ENCODE results near the gene RPL7L1. TPM values are rescaled to one million over a fixed set of nuclear protein-coding genes. Genes with fewer than 3 reads are reported as not detected.

Gene RPL7L1
- total and polyA plus RNA-seq, 2 of the 13 experiments (the other 11 are each of a cell fraction or from before 2014, with no cell fraction given): 51.6 to 179 TPM

DNA sequence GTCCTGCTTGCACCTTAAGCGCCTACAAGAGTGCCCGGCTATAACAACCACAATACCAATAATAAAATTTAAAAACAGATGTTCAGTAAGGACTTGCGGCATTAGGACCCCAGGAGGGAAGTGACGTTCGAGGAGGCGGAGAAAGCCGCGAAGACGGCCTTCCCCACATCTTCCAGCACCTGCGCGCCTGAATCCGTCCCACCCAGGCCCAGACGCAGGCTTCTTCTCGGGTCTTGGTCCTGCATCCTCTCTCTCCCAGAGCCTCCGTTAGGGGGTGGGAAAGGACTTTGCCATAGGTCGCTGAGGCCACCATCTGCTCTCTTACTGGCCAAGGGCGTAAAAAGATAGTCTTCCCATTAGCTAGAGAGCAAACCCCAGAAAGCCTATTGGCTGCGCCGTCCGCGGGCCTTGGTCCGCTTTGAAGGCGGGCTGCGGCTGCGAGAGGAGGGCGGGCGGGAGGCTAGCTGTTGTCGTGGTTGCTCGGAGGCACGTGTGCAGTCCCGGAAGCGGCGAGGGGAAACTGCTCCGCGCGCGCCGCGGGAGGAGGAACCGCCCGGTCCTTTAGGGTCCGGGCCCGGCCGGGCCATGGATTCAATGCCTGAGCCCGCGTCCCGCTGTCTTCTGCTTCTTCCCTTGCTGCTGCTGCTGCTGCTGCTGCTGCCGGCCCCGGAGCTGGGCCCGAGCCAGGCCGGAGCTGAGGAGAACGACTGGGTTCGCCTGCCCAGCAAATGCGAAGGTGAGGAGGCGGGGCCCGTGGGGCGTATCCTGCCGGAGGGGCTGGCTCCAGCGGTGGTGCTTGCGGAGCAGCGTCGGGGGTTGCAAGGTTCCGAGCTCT is 49.8 kb downstream of the RPL7L1 start, which contains the start of gene CNPY3 (continued):
- TF ChIP-seq, protein P1, sequence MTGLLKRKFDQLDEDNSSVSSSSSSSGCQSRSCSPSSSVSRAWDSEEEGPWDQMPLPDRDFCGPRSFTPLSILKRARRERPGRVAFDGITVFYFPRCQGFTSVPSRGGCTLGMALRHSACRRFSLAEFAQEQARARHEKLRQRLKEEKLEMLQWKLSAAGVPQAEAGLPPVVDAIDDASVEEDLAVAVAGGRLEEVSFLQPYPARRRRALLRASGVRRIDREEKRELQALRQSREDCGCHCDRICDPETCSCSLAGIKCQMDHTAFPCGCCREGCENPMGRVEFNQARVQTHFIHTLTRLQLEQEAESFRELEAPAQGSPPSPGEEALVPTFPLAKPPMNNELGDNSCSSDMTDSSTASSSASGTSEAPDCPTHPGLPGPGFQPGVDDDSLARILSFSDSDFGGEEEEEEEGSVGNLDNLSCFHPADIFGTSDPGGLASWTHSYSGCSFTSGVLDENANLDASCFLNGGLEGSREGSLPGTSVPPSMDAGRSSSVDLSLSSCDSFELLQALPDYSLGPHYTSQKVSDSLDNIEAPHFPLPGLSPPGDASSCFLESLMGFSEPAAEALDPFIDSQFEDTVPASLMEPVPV (CRISPR knock-in tag; IDR thresholded peaks at IDR 0.05): peak; percentile 99
- peak; percentile 99 for TF ChIP-seq FOXC1 (CRISPR knock-in tag; IDR thresholded peaks at IDR 0.05; ENCODE audit: borderline replicate concordance)
- TF ChIP-seq SALL2 (CRISPR knock-in tag; IDR thresholded peaks at IDR 0.05): peak; percentile 86
- TF ChIP-seq, protein P2, sequence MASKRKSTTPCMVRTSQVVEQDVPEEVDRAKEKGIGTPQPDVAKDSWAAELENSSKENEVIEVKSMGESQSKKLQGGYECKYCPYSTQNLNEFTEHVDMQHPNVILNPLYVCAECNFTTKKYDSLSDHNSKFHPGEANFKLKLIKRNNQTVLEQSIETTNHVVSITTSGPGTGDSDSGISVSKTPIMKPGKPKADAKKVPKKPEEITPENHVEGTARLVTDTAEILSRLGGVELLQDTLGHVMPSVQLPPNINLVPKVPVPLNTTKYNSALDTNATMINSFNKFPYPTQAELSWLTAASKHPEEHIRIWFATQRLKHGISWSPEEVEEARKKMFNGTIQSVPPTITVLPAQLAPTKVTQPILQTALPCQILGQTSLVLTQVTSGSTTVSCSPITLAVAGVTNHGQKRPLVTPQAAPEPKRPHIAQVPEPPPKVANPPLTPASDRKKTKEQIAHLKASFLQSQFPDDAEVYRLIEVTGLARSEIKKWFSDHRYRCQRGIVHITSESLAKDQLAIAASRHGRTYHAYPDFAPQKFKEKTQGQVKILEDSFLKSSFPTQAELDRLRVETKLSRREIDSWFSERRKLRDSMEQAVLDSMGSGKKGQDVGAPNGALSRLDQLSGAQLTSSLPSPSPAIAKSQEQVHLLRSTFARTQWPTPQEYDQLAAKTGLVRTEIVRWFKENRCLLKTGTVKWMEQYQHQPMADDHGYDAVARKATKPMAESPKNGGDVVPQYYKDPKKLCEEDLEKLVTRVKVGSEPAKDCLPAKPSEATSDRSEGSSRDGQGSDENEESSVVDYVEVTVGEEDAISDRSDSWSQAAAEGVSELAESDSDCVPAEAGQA (IDR thresholded peaks at IDR 0.05; ENCODE audit: low read depth): no peak
- TF ChIP-seq, protein P2 (CRISPR knock-in tag; IDR thresholded peaks at IDR 0.05; ENCODE audit: borderline replicate concordance): peak; percentile 57; the same call in 1 of the 2 replicates
- peak; percentile 91; the same call in 1 of the 2 replicates for TF ChIP-seq NFKBIZ (CRISPR knock-in tag; IDR thresholded peaks at IDR 0.05)
- TF ChIP-seq REXO4 (CRISPR knock-in tag; IDR thresholded peaks at IDR 0.05; ENCODE audit: borderline replicate concordance): peak; percentile 80; the same call in 1 of the 2 replicates
- TF ChIP-seq, protein P3, sequence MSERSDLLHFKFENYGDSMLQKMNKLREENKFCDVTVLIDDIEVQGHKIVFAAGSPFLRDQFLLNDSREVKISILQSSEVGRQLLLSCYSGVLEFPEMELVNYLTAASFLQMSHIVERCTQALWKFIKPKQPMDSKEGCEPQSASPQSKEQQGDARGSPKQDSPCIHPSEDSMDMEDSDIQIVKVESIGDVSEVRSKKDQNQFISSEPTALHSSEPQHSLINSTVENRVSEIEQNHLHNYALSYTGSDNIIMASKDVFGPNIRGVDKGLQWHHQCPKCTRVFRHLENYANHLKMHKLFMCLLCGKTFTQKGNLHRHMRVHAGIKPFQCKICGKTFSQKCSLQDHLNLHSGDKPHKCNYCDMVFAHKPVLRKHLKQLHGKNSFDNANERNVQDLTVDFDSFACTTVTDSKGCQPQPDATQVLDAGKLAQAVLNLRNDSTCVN (CRISPR knock-in tag; IDR thresholded peaks at IDR 0.05; ENCODE audit: borderline replicate concordance): peak; percentile 76
- TF ChIP-seq NONO (IDR thresholded peaks at IDR 0.05): no peak
- peak; percentile 98 for TF ChIP-seq NONO (CRISPR knock-in tag; conservative IDR thresholded peaks at IDR 0.05)
- TF ChIP-seq ZNF558 (CRISPR knock-in tag; IDR thresholded peaks at IDR 0.05; ENCODE audit: borderline replicate concordance): peak; percentile 95
- TF ChIP-seq ZNF619 (CRISPR knock-in tag; IDR thresholded peaks at IDR 0.05): peak; percentile 98
- TF ChIP-seq ZSCAN25 (CRISPR knock-in tag; IDR thresholded peaks at IDR 0.05): no peak; the same call in 1 of the 2 replicates
- TF ChIP-seq TBP (CRISPR knock-in tag; IDR thresholded peaks at IDR 0.05): no peak
- TF ChIP-seq, protein P4, sequence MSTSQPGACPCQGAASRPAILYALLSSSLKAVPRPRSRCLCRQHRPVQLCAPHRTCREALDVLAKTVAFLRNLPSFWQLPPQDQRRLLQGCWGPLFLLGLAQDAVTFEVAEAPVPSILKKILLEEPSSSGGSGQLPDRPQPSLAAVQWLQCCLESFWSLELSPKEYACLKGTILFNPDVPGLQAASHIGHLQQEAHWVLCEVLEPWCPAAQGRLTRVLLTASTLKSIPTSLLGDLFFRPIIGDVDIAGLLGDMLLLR (CRISPR knock-in tag; IDR thresholded peaks at IDR 0.05): peak; percentile 99
- no peak for TF ChIP-seq SRSF9 (IDR thresholded peaks at IDR 0.05; ENCODE audit: borderline replicate concordance, insufficient read depth, low read depth, low read length, poor library complexity, severe bottlenecking)
- TF ChIP-seq ZNF546 (CRISPR knock-in tag; conservative IDR thresholded peaks at IDR 0.05): peak; percentile 98
- peak; percentile 99 for TF ChIP-seq ARID2 (CRISPR knock-in tag; IDR thresholded peaks at IDR 0.05; ENCODE audit: borderline replicate concordance)
- TF ChIP-seq RXRA (CRISPR knock-in tag; IDR thresholded peaks at IDR 0.05): peak; percentile 88
- peak; percentile 96 for TF ChIP-seq ETV6 (CRISPR knock-in tag; conservative IDR thresholded peaks at IDR 0.05)
